Subcutaneous adipose tissue (tissue), 4 donors: Measurements from ENCODE around the gene CAMK2N1. TPM values are rescaled to one million over a fixed set of nuclear protein-coding genes. Genes with fewer than 3 reads are reported as not detected.

Experiments used
- CTCF ChIP-seq: fragments of 450-650 bp; IDR thresholded peaks from one replicate; pipeline ENCODE4 v1.5.1; 2016; ENCODE audit warnings: low read depth, mild to moderate bottlenecking, control low read depth, antibody characterized with exemption, moderate library complexity
- total RNA-seq, 4 donors: library from RNA; depleted of rRNA; stranded (reverse); fragments of >200 nt; gene quantifications; one replicate each; pipeline ENCODE4 v1.1.0, GENCODE V29; 2016

Gene CAMK2N1
- total RNA-seq, 4 donors from 2014 or later, result 3.2 to 13.2 (median 4.2) TPM

- TF ChIP-seq CTCF, result no peak
Measured at GRCh38 chr1:20465187-20465586, 20.8 kb downstream of the CAMK2N1 start.

GRCh38 chr1:20463502-20463901 lies 22.5 kb downstream of the CAMK2N1 start:
- no peak for TF ChIP-seq CTCF

- no peak for TF ChIP-seq CTCF
Measured at GRCh38 chr1:20462397-20462796, 23.6 kb downstream of the CAMK2N1 start.

- TF ChIP-seq CTCF, result no peak
Measured at GRCh38 chr1:20458717-20459116, 27.3 kb downstream of the CAMK2N1 start.

GRCh38 chr1:20454004-20454403 lies 32.0 kb downstream of the CAMK2N1 start:
- no peak for TF ChIP-seq CTCF

GRCh38 chr1:20449735-20450311 lies 36.2 kb downstream of the CAMK2N1 start:
- TF ChIP-seq CTCF, result no peak

GRCh38 chr1:20448671-20449071 lies 37.3 kb downstream of the CAMK2N1 start:
- no peak for TF ChIP-seq CTCF

GRCh38 chr1:20447794-20448193 lies 38.2 kb downstream of the CAMK2N1 start:
- no peak for TF ChIP-seq CTCF
